ENCODE measurements around the gene PIWIL4. TPM values are rescaled to one million over a fixed set of nuclear protein-coding genes. Genes with fewer than 3 reads are reported as not detected.
A peak's percentile ranks its signal among the peaks of the same experiment; 100 is the strongest.

Gene PIWIL4
- total RNA-seq, 1 experiment from 2014 or later = 3.4 TPM

DNA sequence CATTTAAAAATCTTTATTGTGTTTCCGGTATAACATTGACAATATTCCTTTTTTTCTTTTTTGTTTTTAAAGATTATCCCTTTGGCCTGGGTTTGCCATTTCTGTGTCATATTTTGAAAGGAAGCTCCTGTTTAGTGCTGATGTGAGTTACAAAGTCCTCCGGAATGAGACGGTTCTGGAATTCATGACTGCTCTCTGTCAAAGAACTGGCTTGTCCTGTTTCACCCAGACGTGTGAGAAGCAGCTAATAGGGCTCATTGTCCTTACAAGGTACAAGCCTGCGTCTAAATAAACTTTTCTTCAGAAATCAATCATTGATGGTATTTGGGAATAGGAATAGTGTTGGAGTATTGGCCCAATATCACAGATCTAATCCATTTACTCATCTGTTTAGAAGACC is 19.8 kb downstream of the PIWIL4 start:
- H3K4me1 ChIP-seq = peaks cover 65% of the 10 kb centered on the region
- CTCF ChIA-PET = interaction anchor here (0.6 to 1.5 kb wide), 7 partner anchors 10 to 692 kb away, joined by 3 to 14 read pairs (median 4); no protein-coding TSS in a partner anchor

GRCh38 chr11:94588366-94588942 is 21.3 kb downstream of the PIWIL4 start:
- peak overlapping the region; percentile 57 for H3K4me3 Mint-ChIP-seq (ENCODE audit: unreplicated experiment)
- intact Hi-C loops (cut with micrococcal nuclease; ENCODE audit: unreplicated experiment) = loop anchor here (1.0 kb wide), 2 partner anchors 10 to 44 kb away; no protein-coding TSS in a partner anchor
- Histone ChIP-seq H3K4me1 (peaks cover 61% of the 10 kb centered on the region), H3K27me3 (replicated peaks; ENCODE audit: control insufficient read depth, insufficient read depth, low read length) (no peaks in the 10 kb centered on the region), H3K4me3 (ENCODE audit: low read depth, low read length) (no peak overlapping the region), H3K36me3 (ENCODE audit: control insufficient read depth, insufficient read depth, low read length) (no peaks in the 10 kb centered on the region), H3K9me3 (no peaks in the 10 kb centered on the region)
- no TSS peak for BruUV-seq (replicated peaks)
- H3K27me3 Mint-ChIP-seq (ENCODE audit: insufficient read depth, unreplicated experiment) = no peaks in the 10 kb centered on the region
- H3K4me1 Mint-ChIP-seq (ENCODE audit: low read depth, unreplicated experiment) = peaks cover 60% of the 10 kb centered on the region
- no peaks in the 10 kb centered on the region for H3K9me3 Mint-ChIP-seq (ENCODE audit: unreplicated experiment)
- H3K27ac Mint-ChIP-seq (ENCODE audit: unreplicated experiment) = peak overlapping the region; percentile 34
- H3K36me3 Mint-ChIP-seq (ENCODE audit: insufficient read depth, unreplicated experiment) = peaks cover 7% of the 10 kb centered on the region
- ChIA-PET POLR2A (interaction anchor here (0.5 to 1.7 kb wide), 5 partner anchors 43 to 562 kb away, joined by 3 to 10 read pairs (median 3); partner anchors contain the start of genes FUT4 and PANX1), CTCF (interaction anchor here (0.6 to 1.5 kb wide), 7 partner anchors 8 to 83 kb away, joined by 3 to 7 read pairs (median 4); partner anchors contain the start of gene FUT4)
- peak; percentile 87 to 93 for DNase-seq
- TF ChIP-seq CTCF (IDR thresholded peaks at IDR 0.05; ENCODE audit: insufficient read depth in 1 of 2, low read depth in 1 of 2, low read length in 1 of 2, severe bottlenecking in 1 of 2, unreplicated experiment in 1 of 2) = no peak

More for the DNA sequence above, 19.8 kb downstream of the PIWIL4 start:
- BruUV-seq (replicated peaks) = no TSS peak
- DNase-seq = peak; percentile 73 to 75
- POLR2A ChIA-PET = interaction anchor here (0.7 to 1.3 kb wide), 4 partner anchors 40 to 1203 kb away, joined by 3 to 7 read pairs (median 3); partner anchors contain the start of genes FAM76B and FUT4
- Mint-ChIP-seq H3K36me3 (ENCODE audit: insufficient read depth, unreplicated experiment) (peaks cover 7% of the 10 kb centered on the region), H3K9me3 (ENCODE audit: unreplicated experiment) (no peaks in the 10 kb centered on the region), H3K27ac (ENCODE audit: unreplicated experiment) (peak overlapping the region; percentile 34), H3K27me3 (ENCODE audit: insufficient read depth, unreplicated experiment) (no peaks in the 10 kb centered on the region), H3K4me1 (ENCODE audit: low read depth, unreplicated experiment) (peaks cover 60% of the 10 kb centered on the region), H3K4me3 (ENCODE audit: unreplicated experiment) (peak overlapping the region; percentile 41)
- Histone ChIP-seq H3K27me3 (replicated peaks; ENCODE audit: control insufficient read depth, insufficient read depth, low read length) (no peaks in the 10 kb centered on the region), H3K9me3 (no peaks in the 10 kb centered on the region), H3K36me3 (ENCODE audit: control insufficient read depth, insufficient read depth, low read length) (no peaks in the 10 kb centered on the region), H3K4me3 (ENCODE audit: low read depth, low read length) (no peak overlapping the region)
- no peak for TF ChIP-seq CTCF (IDR thresholded peaks at IDR 0.05; ENCODE audit: insufficient read depth in 1 of 2, low read depth in 1 of 2, low read length in 1 of 2, severe bottlenecking in 1 of 2, unreplicated experiment in 1 of 2)
- intact Hi-C loops (cut with micrococcal nuclease; ENCODE audit: unreplicated experiment) = no loop called here

DNA sequence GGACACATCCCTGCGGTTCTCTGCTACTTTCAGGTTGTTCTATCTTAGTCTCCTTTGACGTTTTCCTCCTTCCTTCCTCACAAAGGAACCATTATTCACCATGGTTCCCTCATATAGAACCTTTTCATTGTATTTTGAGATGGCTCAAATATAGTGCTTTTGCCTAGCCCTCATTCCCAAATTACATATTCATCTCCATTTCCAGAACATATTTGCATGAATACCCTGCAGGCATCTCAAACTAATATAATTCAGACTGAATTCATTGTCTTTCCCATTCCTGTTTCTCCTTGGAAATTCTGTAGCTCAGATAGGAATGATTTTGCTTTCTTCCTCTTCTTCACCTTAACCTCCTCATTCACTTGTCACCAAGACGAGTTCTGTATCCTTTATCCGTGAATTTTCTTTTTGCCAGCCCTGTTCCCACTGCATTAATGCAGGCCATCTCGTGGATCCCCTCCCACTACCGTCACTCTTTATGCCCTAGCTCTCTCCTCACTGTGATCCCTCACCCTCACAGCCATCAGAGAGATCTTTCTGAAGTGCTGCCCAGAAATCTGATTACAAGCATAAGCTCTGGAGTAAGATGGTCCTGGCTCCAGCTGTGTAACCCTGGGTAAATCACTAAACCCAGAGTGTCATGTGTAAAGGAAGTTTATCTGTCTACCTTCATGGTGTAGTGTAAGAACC is 23.3 kb downstream of the PIWIL4 start:
- POLR2A ChIA-PET = no interaction called here

More for the DNA sequence above, 23.3 kb downstream of the PIWIL4 start:
- H3K27me3 ChIP-seq (replicated peaks; ENCODE audit: control insufficient read depth, insufficient read depth, low read length) = no peaks in the 10 kb centered on the region
- no peak for DNase-seq
- peaks cover 46% of the 10 kb centered on the region for H3K4me1 ChIP-seq
- no peak for TF ChIP-seq CTCF (IDR thresholded peaks at IDR 0.05; ENCODE audit: insufficient read depth in 1 of 2, low read depth in 1 of 2, low read length in 1 of 2, severe bottlenecking in 1 of 2, unreplicated experiment in 1 of 2)
- no peaks in the 10 kb centered on the region for H3K9me3 ChIP-seq
- no peak overlapping the region for H3K4me3 ChIP-seq (ENCODE audit: low read depth, low read length)
- H3K36me3 ChIP-seq (ENCODE audit: control insufficient read depth, insufficient read depth, low read length) = no peaks in the 10 kb centered on the region
- H3K4me3 Mint-ChIP-seq (ENCODE audit: unreplicated experiment) = no peak overlapping the region
- CTCF ChIA-PET = interaction anchor here (1.3 to 1.6 kb wide), 2 partner anchors 69 to 695 kb away, joined by 3 to 4 read pairs; no protein-coding TSS in a partner anchor
- H3K9me3 Mint-ChIP-seq (ENCODE audit: unreplicated experiment) = no peaks in the 10 kb centered on the region
- intact Hi-C loops (cut with micrococcal nuclease; ENCODE audit: unreplicated experiment) = no loop called here
- H3K27ac Mint-ChIP-seq (ENCODE audit: unreplicated experiment) = peak overlapping the region; percentile 34
- peaks cover 54% of the 10 kb centered on the region for H3K4me1 Mint-ChIP-seq (ENCODE audit: low read depth, unreplicated experiment)
- no TSS peak for BruUV-seq (replicated peaks)
- H3K36me3 Mint-ChIP-seq (ENCODE audit: insufficient read depth, unreplicated experiment) = peaks cover 7% of the 10 kb centered on the region
- no peaks in the 10 kb centered on the region for H3K27me3 Mint-ChIP-seq (ENCODE audit: insufficient read depth, unreplicated experiment)

Data from Caco-2 (cell line).